IPS DF 4.7 (cell line): ENCODE measurements around the gene OR5F1.

Source experiments
- DNase-seq: peaks from one replicate; pipeline ENCODE4 v3.0.0-alpha.2; 2013; ENCODE audit warnings: low spot score; ENCODE audit errors: extremely low read depth

The OR5F1 gene

GRCh38 chr11:55994525-55994924, at the start of gene OR5F1:
TSS of gene OR5F1 (minus strand) at chr11:55994625. CDS start at chr11:55994625, 0 bp downstream.
- DNase-seq = no peak

GRCh38 chr11:56027354-56027753, 32.9 kb upstream of the OR5F1 start, which contains the start of gene OR5AS1:
TSS of gene OR5AS1 (plus strand) at chr11:56027654. CDS start at chr11:56030419, 2,765 bp downstream.
- no peak for DNase-seq

GRCh38 chr11:56013805-56014204, 19.4 kb upstream of the OR5F1 start:
- DNase-seq = no peak

DNA sequence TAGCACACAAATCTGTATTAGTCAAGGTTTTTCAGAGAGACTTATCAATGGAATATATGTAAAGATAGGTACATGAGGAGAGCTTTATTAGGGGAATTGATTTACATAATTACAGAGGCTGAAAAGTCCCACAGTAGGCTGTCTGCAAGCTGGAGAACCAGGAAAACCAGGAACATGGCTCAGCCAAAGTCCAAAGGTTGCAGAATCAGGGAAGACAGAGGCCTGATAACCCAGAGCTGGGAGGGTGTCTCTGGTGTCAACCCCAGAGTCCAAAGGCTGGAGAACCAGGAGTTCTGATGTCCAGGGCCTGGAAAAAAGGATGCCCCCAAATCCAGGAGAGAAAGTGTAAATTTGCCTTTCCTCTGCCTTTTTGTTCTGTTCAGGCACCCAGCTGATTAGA, 16.3 kb upstream of the OR5F1 start:
- no peak for DNase-seq

DNA sequence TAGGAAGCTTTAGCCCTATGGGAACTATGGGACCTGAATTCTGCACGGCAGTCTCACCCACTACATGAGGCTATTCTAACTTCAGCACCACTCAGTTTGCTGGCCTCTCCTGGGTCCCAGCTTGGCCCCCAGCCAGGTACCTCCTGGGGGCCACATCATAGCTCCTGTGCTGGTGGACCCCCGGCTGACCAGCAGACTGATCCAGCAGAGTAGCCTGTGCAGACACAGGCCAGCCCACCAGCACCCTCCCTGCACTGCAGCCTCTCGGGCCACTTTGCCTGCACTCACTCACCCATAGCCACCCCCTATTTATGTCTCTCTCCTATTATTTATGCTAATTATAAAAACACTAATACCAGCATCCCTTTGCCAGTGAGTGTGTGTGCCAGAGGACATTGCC, 23.5 kb downstream of the OR5F1 start:
- DNase-seq = no peak

DNA sequence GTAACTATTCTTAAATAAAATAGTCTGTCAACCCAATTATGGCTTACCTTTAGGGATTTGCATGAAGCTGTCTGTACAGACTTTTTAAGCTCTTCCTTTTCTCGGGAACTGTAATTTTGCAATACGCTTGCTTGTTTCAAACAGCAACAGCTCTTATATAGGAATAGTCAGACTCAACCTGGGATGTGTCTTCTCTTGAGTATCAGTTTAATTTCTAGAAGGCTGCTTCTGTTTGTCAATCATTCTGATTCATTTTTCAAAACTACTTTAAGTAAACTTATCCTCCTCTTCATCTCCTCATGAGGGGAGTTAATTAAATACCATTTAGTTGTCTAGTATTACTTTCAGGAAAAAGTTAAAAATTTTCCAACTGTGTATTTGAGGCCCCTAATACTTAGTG, 24.6 kb downstream of the OR5F1 start, which contains the start of gene OR10AG1:
TSS of gene OR10AG1 (minus strand) at position 101 of the 400 bp plus-strand sequence. CDS start at position 63, 38 bp downstream.
- DNase-seq = no peak

- no peak for DNase-seq
Observed at GRCh38 chr11:55967914-55968313, 26.5 kb downstream of the OR5F1 start.

GRCh38 chr11:55966391-55966790, 28.0 kb downstream of the OR5F1 start:
- no peak for DNase-seq

- no peak for DNase-seq
Observed at GRCh38 chr11:55956521-55956920, 37.9 kb downstream of the OR5F1 start.

GRCh38 chr11:55949330-55949729, 45.1 kb downstream of the OR5F1 start:
- no peak for DNase-seq
